GM12878 (cell line): ENCODE results near the gene RTN4. TPM values are rescaled to one million over a fixed set of nuclear protein-coding genes. Genes with fewer than 3 reads are reported as not detected.
"Not testable (repeated sequence)": the region's sequence is repeated elsewhere in the genome, so short reads cannot be mapped to it uniquely, and the experiment has no call there.

Experiments
- ATAC-seq: fragments of 200-7000 bp; cut with Tn5 transposase; 3 replicates; pipeline ENCODE4 v1.9.1; 2020; ENCODE audit warnings: mild to moderate bottlenecking, moderate library complexity
- BruUV-seq: library from RNA; stranded (reverse); fragments of 400-500 nt; replicated peaks from 2 replicates; lab custom pipeline; 2021; lab: Mats Ljungman, UMichigan
- CTCF ChIA-PET: fragments of 300-600 bp; sonication (Branson Sonifier 250); formaldehyde crosslinking; extraction: SDS; loops from one replicate; lab custom pipeline; 2021; ENCODE audit warnings: inconsistent platforms; lab: Yijun Ruan, JAX
- POLR2A ChIA-PET: fragments of 350-600 bp; formaldehyde crosslinking; extraction: SDS; loops from one replicate; lab custom pipeline; 2021; ENCODE audit warnings: inconsistent platforms; lab: Charles Lee
- RAD21 ChIA-PET: fragments of 300-600 bp; sonication (Branson Sonifier 250); formaldehyde crosslinking; loops from one replicate; lab custom pipeline; 2023; ENCODE audit warnings: antibody characterized with exemption; ENCODE audit not compliant: unreplicated experiment; lab: Charles Lee
- SMC1A ChIA-PET: fragments of 300-600 bp; sonication (Branson Sonifier 250); formaldehyde crosslinking; loops from one replicate; lab custom pipeline; 2023; ENCODE audit not compliant: unreplicated experiment, uncharacterized antibody; lab: Charles Lee
- DNase-seq: peaks from one replicate; pipeline ENCODE4 v3.0.0-alpha.2; 2011; ENCODE audit warnings: low read depth, low spot score
- FAIRE-seq: peaks from 3 replicates; lab custom pipeline; 2011; peaks lifted over from hg19 to GRCh38; lab: Jason Lieb, UNC
- H2AFZ ChIP-seq: 2 replicates; pipeline ENCODE4 v1.6.0; 2011; ENCODE audit warnings: low read depth, low read length, control low read depth; ENCODE audit not compliant: control insufficient read depth
- H3K27ac ChIP-seq: 2 replicates; pipeline ENCODE4 v1.5.1; 2011; ENCODE audit warnings: control low read depth; ENCODE audit not compliant: control insufficient read depth, insufficient read depth
- H3K27me3 ChIP-seq, 2 experiments: replicated peaks in 1 of 2; 2 replicates each; pipeline versions ENCODE4 v1.6.0 to v1.6.1; 2011; ENCODE audit warnings: low read length in 1 of 2; ENCODE audit not compliant: control insufficient read depth in 2 of 2, insufficient read depth in 2 of 2
- H3K36me3 ChIP-seq, 2 experiments: 2 replicates each; pipeline ENCODE4 v1.5.1; 2011; ENCODE audit warnings: low read length in 1 of 2; ENCODE audit not compliant: control insufficient read depth in 2 of 2, insufficient read depth in 2 of 2
- H3K4me1 ChIP-seq: 2 replicates; pipeline ENCODE4 v1.6.1; 2011; ENCODE audit warnings: mild to moderate bottlenecking, low read length, moderate library complexity, mixed read lengths; ENCODE audit not compliant: control insufficient read depth, insufficient read depth
- H3K4me2 ChIP-seq: 2 replicates; pipeline ENCODE4 v1.6.0; 2011; ENCODE audit warnings: control low read depth; ENCODE audit not compliant: control insufficient read depth, insufficient read depth
- H3K4me3 ChIP-seq: fragments of 200-600 bp; sonication (generic); 2 replicates; pipeline ENCODE4 v1.5.1; 2016
- H3K79me2 ChIP-seq: 2 replicates; pipeline ENCODE4 v1.6.0; 2011; ENCODE audit warnings: low read length; ENCODE audit not compliant: control insufficient read depth, insufficient read depth
- H3K9ac ChIP-seq: 2 replicates; pipeline ENCODE4 v1.8.0; 2011; ENCODE audit warnings: low read length, control low read depth, mixed read lengths; ENCODE audit not compliant: control insufficient read depth, insufficient read depth
- H3K9me3 ChIP-seq: replicated peaks from 3 replicates; pipeline ENCODE4 v1.5.1; 2011; ENCODE audit warnings: mild to moderate bottlenecking, low read length; ENCODE audit not compliant: control insufficient read depth, insufficient read depth
- H4K20me1 ChIP-seq: 2 replicates; pipeline ENCODE4 v1.6.0; 2011; ENCODE audit not compliant: control insufficient read depth, insufficient read depth
- SPI1 ChIP-seq: IDR thresholded peaks from 2 replicates; pipeline ENCODE4 v1.6.1; 2011; ENCODE audit warnings: low read depth, mild to moderate bottlenecking, low read length, moderate library complexity, borderline replicate concordance; ENCODE audit not compliant: insufficient read depth
- ZBTB40 ChIP-seq: fragments of 450-650 bp; IDR thresholded peaks from 2 replicates; pipeline ENCODE4 v1.6.1; 2016; ENCODE audit warnings: mild to moderate bottlenecking, moderate library complexity, borderline replicate concordance
- WGBS: methylation state at CpG from one replicate; pipeline ENCODE4 v1.1.6; 2016; ENCODE audit warnings: low lambda C conversion rate; ENCODE audit not compliant: insufficient replicate concordance, insufficient coverage; ENCODE audit errors: missing lambda C conversion rate; 5-methylcytosine and 5-hydroxymethylcytosine counted together
- in situ Hi-C: fragments of 300-500 bp; cut with MboI; formaldehyde crosslinking; loops from 9 replicates; pipeline ENCODE4 v1.14.3; 2018; ENCODE audit warnings: mixed read lengths
- intact Hi-C: fragments of 100-400 bp; cut with micrococcal nuclease; formaldehyde crosslinking; loops from one replicate; pipeline ENCODE4 v1.14.2; 2022; ENCODE audit not compliant: unreplicated experiment
- polyA plus RNA-seq, 11 experiments: library from polyadenylated mRNA; depleted of rRNA in 4 of 11; unstranded in 6 of 11; stranded (reverse) in 5 of 11; fragments of >200 nt; fragmentation: Nextera tagmentation in 4 of 11; fragmentation: Illumina TruSeq in 1 of 11; extraction: Ambion mirVana in 4 of 11; extraction: Trizol in 1 of 11; gene quantifications; 1 replicate in 1 of 11; 2 replicates in 10 of 11; pipeline versions ENCODE4 v1.2.1 to v1.2.3, GENCODE V29; 2011 to 2016; ENCODE audit warnings: inconsistent platforms in 2 of 11, missing spikeins in 2 of 11, low read depth in 1 of 11
- total RNA-seq, 4 experiments: library from RNA; depleted of rRNA in 3 of 4; stranded (reverse); fragments of >200 nt in 3 of 4; fragmentation: Illumina TruSeq in 1 of 4; extraction: Trizol in 1 of 4; gene quantifications; 2 replicates each; pipeline versions ENCODE4 v1.2.1 to v1.2.3, GENCODE V29; 2013 to 2021

Gene RTN4
- total and polyA plus RNA-seq, 10 of the 15 experiments (the other 5 are each of a cell fraction or from before 2014, with no cell fraction given), result 56.0 to 133 (median 83.3) TPM

DNA sequence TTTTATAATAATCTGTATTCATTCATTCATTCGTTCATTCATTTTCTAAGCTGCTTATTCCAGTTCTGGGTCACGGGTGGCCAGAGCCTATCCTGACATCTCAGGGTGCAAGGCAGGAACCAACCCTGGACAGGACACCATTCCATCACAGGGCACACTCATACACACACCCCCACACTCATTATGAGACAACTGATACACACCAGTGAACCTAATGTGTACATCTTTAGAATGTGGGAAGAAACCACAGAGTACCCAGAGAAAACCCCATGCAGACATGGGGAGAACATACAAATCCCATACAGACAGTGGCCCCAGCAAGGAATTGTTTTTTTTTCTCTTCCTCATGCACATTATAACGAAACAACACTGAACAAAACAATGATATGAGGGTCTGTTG is 54.7 kb downstream of the RTN4 start (continued):
- TF ChIP-seq ZBTB40 (no peak), SPI1 (no peak)

DNA sequence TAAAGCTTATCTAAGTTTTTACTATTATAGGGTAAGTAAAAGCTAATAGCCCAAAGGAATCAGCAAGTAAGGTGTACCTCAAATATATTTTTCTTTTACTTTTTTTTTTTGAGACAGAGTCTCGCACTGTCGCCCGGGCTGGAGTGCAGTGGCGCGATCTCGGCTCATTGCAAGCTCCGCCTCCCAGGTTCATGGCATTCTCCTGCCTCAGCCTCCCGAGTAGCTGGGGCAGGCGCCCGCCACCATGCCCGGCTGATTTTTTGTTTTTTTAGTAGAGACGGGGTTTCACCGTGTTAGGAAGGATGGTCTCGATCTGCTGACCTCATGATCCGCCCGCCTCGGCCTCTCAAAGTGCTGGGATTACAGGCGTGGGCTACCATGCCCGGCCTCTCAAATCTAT is 59.6 kb downstream of the RTN4 start:
- peaks cover 33% of the 10 kb centered on the region for H3K79me2 ChIP-seq
- H3K4me2 ChIP-seq, H3K9me3 ChIP-seq, POLR2A ChIA-PET, H3K27ac ChIP-seq, H2AFZ ChIP-seq, in situ Hi-C loops, BruUV-seq, H3K4me1 ChIP-seq, DNase-seq, FAIRE-seq, intact Hi-C loops, ATAC-seq, H4K20me1 ChIP-seq, H3K4me3 ChIP-seq, H3K27me3 ChIP-seq, H3K36me3 ChIP-seq, H3K9ac ChIP-seq: not testable (repeated sequence)
- SMC1A ChIA-PET, result interaction anchor here (0.9 to 3.6 kb wide), 4 partner anchors 9 to 19 kb away, joined by 3 to 18 read pairs (median 6); no protein-coding TSS in a partner anchor
- CTCF ChIA-PET, result interaction anchor here (0.8 to 1.5 kb wide), 4 partner anchors 57 to 184 kb away, joined by 3 to 4 read pairs (median 3); no protein-coding TSS in a partner anchor
- WGBS, result 95% methylated on average over 17 of the region's 19 CpGs
- RAD21 ChIA-PET, result interaction anchor here (1.2 kb wide), 1 partner anchor 13 kb away, joined by 3 read pairs; no protein-coding TSS in a partner anchor
